Stimulated activated CD4-positive, alpha-beta T cell treated with anti-CD3 and anti-CD28 coated beads, Interleukin-1b, Interleukin-23, amount 100 ng/mL, for 24 hours (primary cell): ENCODE data around the gene C12orf54.
"Not testable (repeated sequence)": the region's sequence is repeated elsewhere in the genome, so short reads cannot be mapped to it uniquely, and the experiment has no call there.

Source experiments
- DNase-seq, 4 experiments: peaks; one replicate each; pipeline ENCODE4 v3.0.0-alpha.2; 2020; ENCODE audit warnings: low read depth in 4 of 4, low spot score in 1 of 4

Gene C12orf54

GRCh38 chr12:48508987-48509386 is 26.7 kb downstream of the C12orf54 start:
- DNase-seq, result no peak

- no peak for DNase-seq
Observed at GRCh38 chr12:48510111-48510510, 27.8 kb downstream of the C12orf54 start.

- DNase-seq, result no peak
Observed at GRCh38 chr12:48512855-48513254, 30.6 kb downstream of the C12orf54 start.

- DNase-seq, result no peak
Observed at GRCh38 chr12:48514728-48515127, 32.4 kb downstream of the C12orf54 start.

- DNase-seq, result not testable (repeated sequence)
Observed at GRCh38 chr12:48520381-48520780, 38.1 kb downstream of the C12orf54 start.

GRCh38 chr12:48525332-48525731 is 43.0 kb downstream of the C12orf54 start, which contains the start of gene OR8S1:
TSS of gene OR8S1 (plus strand) at chr12:48525632. CDS start at chr12:48525632, 0 bp downstream.
- no peak for DNase-seq

DNA sequence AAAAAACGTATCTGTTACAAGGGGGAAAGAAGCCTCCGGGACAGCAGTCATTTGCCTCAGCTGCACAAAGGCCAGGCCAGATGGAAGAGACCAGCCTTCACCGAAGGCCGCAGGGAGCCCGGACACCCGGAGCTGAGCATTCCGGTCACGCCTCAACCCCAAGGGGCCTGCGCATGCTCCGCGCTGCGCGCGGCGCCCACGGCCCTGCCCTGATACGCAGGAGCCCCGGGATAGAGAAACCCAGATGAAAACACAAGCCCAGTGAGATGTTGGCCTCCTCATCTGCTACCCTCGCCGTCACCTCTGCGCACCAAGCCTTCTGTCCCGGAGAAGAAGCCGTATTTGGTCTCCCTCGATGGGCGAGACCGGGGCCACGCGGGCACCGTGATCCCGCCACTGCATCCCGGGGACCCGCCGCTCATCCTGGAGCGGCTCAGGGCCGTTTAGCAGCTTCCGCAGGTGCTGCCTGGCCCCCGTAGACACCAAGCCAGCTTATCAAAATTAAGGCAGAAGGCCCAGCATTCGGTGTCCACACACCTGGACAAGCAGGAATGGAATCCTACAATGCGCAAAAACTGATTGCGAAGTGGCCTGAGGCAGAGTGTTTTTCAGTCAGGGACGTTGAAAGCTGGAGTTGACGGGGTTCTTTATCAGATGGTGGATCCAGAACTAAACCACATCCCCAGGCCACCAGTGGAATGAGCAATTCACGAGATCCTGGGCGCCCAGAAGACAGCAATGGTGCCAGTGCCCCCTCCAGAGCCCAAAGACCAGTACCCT is 45.8 kb downstream of the C12orf54 start:
- DNase-seq, result no peak

GRCh38 chr12:48532601-48533000 is 50.3 kb downstream of the C12orf54 start:
- DNase-seq, result no peak

DNA sequence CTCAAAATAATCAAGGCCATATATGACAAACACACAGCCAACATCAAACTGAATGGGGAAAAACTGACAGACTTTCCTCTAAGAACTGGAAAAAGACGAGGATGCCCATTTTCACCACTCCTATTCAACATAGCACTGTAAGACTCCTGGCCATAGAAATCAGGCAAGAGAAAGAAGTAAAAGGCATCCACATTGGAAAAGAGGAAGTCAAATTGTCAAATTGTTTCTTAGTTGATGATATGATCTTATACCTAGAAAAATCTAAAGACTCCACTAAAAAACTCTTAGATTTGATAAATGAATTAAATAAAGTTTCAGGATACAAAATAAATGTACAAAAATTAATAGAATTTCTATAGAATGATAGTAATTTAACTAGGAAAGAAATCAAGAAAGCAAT is 54.3 kb downstream of the C12orf54 start:
- DNase-seq, result no peak

GRCh38 chr12:48542300-48542928 is 60.1 kb downstream of the C12orf54 start:
- peak in 3 of 4 experiments; percentile 13 to 29 (median 17) for DNase-seq

- no peak for DNase-seq
Observed at GRCh38 chr12:48545833-48546469, 63.7 kb downstream of the C12orf54 start.
